ENCODE data around the gene ADAM8.

- TF ChIP-seq CTCF (IDR thresholded peaks at IDR 0.05), result no peak
- no peak for TF ChIP-seq POLR2A (IDR thresholded peaks at IDR 0.05)
Measured at GRCh38 chr10:133248334-133248715, 28.3 kb downstream of the ADAM8 start.
